Nephron (organoid): ENCODE measurements around the gene FKTN.

ENCODE experiments used
- H3K27ac Mint-ChIP-seq, 3 experiments: 2 replicates each; pipeline ENCODE4 v1.8.0; 2020; ENCODE audit warnings: mixed read lengths in 3 of 3, mild to moderate bottlenecking in 2 of 3, moderate library complexity in 1 of 3
- H3K27me3 Mint-ChIP-seq: 2 replicates; pipeline ENCODE4 v1.8.0; 2021; ENCODE audit warnings: low read depth, mild to moderate bottlenecking, moderate library complexity, mixed read lengths
- H3K36me3 Mint-ChIP-seq: 2 replicates; pipeline ENCODE4 v1.8.0; 2020; ENCODE audit warnings: low read depth, mixed read lengths
- H3K4me1 Mint-ChIP-seq: 2 replicates; pipeline ENCODE4 v1.8.0; 2020; ENCODE audit warnings: mixed read lengths
- H3K4me3 Mint-ChIP-seq, 3 experiments: 2 replicates each; pipeline ENCODE4 v1.8.0; 2020; ENCODE audit warnings: mild to moderate bottlenecking in 3 of 3, mixed read lengths in 3 of 3, moderate library complexity in 2 of 3
- H3K9me3 Mint-ChIP-seq: 2 replicates; pipeline ENCODE4 v1.8.0; 2020; ENCODE audit warnings: mixed read lengths
- TF ChIP-seq, protein P1 (sequence below), 3 experiments: fragments of 200-600 bp; sonication (generic); IDR thresholded peaks; one replicate each; pipeline ENCODE4 v1.5.0; 2021; ENCODE audit warnings: antibody characterized with exemption in 3 of 3; ENCODE audit not compliant: unreplicated experiment in 3 of 3

Gene FKTN

DNA sequence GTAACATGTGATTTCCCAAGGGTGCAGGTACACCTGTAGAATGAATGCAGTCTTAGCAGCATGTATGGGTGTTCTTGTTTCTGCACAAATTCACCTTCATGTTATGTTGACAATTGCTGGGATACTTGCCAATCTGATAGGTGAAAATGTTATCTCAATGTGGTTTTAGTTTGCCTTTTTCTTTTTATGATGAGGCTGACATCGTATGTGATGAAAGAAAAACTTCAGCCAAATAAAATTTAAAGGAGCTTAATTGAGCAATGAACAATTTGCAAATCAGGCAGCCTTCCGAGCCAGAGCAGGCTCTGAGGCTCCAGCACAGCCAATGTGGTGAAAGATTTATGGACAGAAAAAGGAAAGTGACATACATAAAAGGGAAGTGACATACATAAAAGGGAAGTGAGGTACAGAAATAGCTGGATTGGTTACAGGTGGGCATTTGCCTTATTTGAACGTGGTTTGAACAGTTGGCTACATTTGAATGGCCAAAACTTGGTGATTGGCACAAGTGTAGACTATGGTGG, 114.8 kb downstream of the FKTN start:
- Mint-ChIP-seq H3K4me3 (no peak overlapping the region), H3K9me3 (no peaks in the 10 kb centered on the region), H3K36me3 (no peaks in the 10 kb centered on the region), H3K27ac (no peak overlapping the region), H3K4me1 (no peaks in the 10 kb centered on the region), H3K27me3 (peaks cover 3% of the 10 kb centered on the region)
- TF ChIP-seq, protein P1, sequence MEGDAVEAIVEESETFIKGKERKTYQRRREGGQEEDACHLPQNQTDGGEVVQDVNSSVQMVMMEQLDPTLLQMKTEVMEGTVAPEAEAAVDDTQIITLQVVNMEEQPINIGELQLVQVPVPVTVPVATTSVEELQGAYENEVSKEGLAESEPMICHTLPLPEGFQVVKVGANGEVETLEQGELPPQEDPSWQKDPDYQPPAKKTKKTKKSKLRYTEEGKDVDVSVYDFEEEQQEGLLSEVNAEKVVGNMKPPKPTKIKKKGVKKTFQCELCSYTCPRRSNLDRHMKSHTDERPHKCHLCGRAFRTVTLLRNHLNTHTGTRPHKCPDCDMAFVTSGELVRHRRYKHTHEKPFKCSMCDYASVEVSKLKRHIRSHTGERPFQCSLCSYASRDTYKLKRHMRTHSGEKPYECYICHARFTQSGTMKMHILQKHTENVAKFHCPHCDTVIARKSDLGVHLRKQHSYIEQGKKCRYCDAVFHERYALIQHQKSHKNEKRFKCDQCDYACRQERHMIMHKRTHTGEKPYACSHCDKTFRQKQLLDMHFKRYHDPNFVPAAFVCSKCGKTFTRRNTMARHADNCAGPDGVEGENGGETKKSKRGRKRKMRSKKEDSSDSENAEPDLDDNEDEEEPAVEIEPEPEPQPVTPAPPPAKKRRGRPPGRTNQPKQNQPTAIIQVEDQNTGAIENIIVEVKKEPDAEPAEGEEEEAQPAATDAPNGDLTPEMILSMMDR (IDR thresholded peaks at IDR 0.05; ENCODE audit: unreplicated experiment in 3 of 3): no peak

DNA sequence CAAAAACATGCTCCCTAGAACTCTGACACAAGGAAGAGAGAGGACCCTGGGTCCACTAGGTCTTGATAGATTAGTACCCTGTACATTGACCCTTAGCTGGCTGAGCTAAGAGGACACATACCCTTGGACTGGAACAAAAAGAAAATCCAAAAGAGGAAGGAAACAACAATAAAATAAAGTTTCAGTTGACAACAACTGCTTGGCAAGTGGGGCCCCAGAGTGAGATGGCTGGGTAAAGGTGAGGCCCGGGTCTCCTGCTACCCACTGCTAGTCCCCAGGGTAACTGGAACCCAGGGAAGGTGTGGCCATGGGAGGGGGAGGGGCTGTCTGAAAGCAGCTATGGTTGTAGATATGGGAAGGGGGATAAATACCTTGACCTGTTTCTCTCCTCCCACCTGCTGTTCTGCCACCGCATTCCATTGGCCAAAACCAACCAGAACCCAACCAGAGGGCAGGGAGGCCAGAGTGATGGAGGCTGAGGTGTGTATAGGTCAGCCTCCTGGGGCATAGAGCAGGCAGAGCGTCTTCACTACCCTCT, 116.0 kb downstream of the FKTN start:
- Mint-ChIP-seq H3K27me3 (peaks cover 3% of the 10 kb centered on the region), H3K36me3 (no peaks in the 10 kb centered on the region), H3K4me3 (no peak overlapping the region), H3K4me1 (peaks cover 11% of the 10 kb centered on the region), H3K27ac (no peak overlapping the region), H3K9me3 (no peaks in the 10 kb centered on the region)
- TF ChIP-seq, protein P1 (IDR thresholded peaks at IDR 0.05; ENCODE audit: unreplicated experiment in 3 of 3): no peak

DNA sequence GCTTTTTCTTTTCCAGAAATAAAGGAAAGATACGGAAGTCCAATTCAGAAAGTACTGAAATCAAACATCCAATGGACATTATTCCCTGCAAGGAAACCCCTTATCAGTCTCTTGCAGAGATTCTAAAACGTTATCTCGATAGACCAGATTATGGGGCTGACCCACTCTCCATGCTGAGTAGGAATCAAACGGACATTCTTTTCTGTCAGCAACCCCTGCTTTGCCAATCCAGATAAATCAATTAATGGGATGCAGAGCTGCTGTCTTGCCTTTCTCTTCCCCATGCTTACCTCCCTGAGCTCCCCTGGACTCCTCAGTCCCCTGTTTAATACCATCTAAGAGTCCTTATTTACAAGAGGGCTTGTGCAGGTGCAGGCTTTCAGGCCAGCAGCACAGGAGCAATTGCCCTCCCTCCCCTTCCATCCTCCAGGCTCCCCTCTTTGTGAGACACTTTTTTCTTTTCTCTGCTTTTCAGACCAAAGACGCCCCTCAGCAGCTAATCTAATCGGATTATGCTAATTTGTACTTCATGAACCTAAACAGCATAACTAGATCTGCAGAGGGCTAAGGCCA, 118.5 kb downstream of the FKTN start:
- H3K27ac Mint-ChIP-seq: peak overlapping the region in 1 of 3 experiments; percentile 90
- H3K9me3 Mint-ChIP-seq: no peaks in the 10 kb centered on the region
- no peak overlapping the region for H3K4me3 Mint-ChIP-seq
- peaks cover 3% of the 10 kb centered on the region for H3K27me3 Mint-ChIP-seq
- peaks cover 17% of the 10 kb centered on the region for H3K4me1 Mint-ChIP-seq
- H3K36me3 Mint-ChIP-seq: no peaks in the 10 kb centered on the region
- TF ChIP-seq, protein P1 (IDR thresholded peaks at IDR 0.05; ENCODE audit: unreplicated experiment in 3 of 3): no peak

DNA sequence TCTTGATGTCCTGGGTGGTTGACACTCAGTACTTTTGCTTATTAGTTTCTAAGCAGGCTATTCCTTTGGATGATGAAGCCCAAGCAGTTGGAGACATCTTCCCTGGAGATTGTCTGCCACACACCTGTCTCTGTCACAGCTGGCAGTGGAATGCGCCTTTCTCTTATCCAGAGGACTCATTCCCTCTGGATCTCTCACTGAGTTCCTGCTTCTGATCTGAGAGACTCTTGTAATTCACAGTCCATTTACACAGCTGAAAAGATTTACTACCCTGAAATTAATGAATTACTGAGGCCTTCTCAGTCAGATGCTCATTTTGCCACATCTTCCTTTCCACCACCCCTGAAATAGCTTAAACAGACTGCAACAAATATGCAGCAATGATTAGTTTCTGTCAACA, 120.2 kb downstream of the FKTN start:
- Mint-ChIP-seq H3K27me3 (peaks cover 3% of the 10 kb centered on the region), H3K36me3 (no peaks in the 10 kb centered on the region), H3K4me3 (no peak overlapping the region), H3K27ac (peak overlapping the region; percentile 66 to 90 (median 73)), H3K9me3 (no peaks in the 10 kb centered on the region), H3K4me1 (peaks cover 17% of the 10 kb centered on the region)
- TF ChIP-seq, protein P1 (IDR thresholded peaks at IDR 0.05; ENCODE audit: unreplicated experiment in 3 of 3): no peak

DNA sequence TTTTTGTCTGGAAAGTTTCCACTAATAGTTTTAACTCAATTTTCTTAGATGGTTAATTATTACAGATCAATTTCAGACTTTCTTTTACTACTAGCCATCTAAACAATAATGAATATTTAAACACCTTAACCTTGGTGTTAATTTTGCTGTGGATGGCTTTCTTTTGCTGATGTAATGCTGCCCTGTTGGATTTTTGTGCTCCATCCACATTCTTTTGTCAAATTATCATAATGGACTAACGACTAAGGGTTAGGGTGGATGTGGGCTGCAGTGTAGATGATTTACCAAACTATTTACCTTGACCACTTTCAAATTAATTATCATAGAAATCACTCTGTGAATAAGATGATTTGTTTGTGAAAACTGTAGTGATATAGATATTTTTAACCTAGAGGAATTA, 120.8 kb downstream of the FKTN start:
- H3K4me1 Mint-ChIP-seq: peaks cover 20% of the 10 kb centered on the region
- TF ChIP-seq, protein P1 (IDR thresholded peaks at IDR 0.05; ENCODE audit: unreplicated experiment in 3 of 3): no peak
- no peak overlapping the region for H3K4me3 Mint-ChIP-seq
- no peaks in the 10 kb centered on the region for H3K27me3 Mint-ChIP-seq
- H3K27ac Mint-ChIP-seq: peak overlapping the region; percentile 23 to 90 (median 66)
- H3K9me3 Mint-ChIP-seq: peaks cover 2% of the 10 kb centered on the region
- H3K36me3 Mint-ChIP-seq: no peaks in the 10 kb centered on the region
